ENCODE measurements around the gene PISD.

PISD gene

GRCh38 chr22:31612891-31613285, 49.1 kb downstream of the PISD start:
- no peak for DNase-seq (ENCODE audit: low read depth in 1 of 2, low spot score in 1 of 2)
- Histone ChIP-seq H3K4me3 (replicated peaks; ENCODE audit: insufficient read depth, low read length) (no peak overlapping the region), H3K27ac (replicated peaks) (no peak overlapping the region), H3K27me3 (ENCODE audit: insufficient read depth, poor library complexity, severe bottlenecking) (no peaks in the 10 kb centered on the region)
- TF ChIP-seq SPI1 (IDR thresholded peaks at IDR 0.05; ENCODE audit: borderline replicate concordance, low read depth), result no peak
- peak; percentile 6; the same call in 1 of the 2 replicates for TF ChIP-seq POLR2AphosphoS5 (IDR thresholded peaks at IDR 0.05; ENCODE audit: low read depth)

GRCh38 chr22:31611061-31611760, 50.8 kb downstream of the PISD start:
- TF ChIP-seq GABPA (IDR thresholded peaks at IDR 0.05; ENCODE audit: low read depth), result no peak
- TF ChIP-seq CTCF (IDR thresholded peaks at IDR 0.05; ENCODE audit: insufficient read depth, low read length), result no peak
- no peak for TF ChIP-seq POLR2AphosphoS5 (IDR thresholded peaks at IDR 0.05; ENCODE audit: low read depth)
- TF ChIP-seq SPI1 (IDR thresholded peaks at IDR 0.05; ENCODE audit: borderline replicate concordance, low read depth), result no peak
- no peak for TF ChIP-seq REST (IDR thresholded peaks at IDR 0.05; ENCODE audit: insufficient replicate concordance, low read depth)
- DNase-seq (ENCODE audit: low read depth in 1 of 2, low spot score in 1 of 2), result no peak
- no peaks in the 10 kb centered on the region for H3K27me3 ChIP-seq (ENCODE audit: insufficient read depth, poor library complexity, severe bottlenecking)
- no peak overlapping the region for H3K27ac ChIP-seq (replicated peaks)
- H3K4me3 ChIP-seq (replicated peaks; ENCODE audit: insufficient read depth, low read length), result no peak overlapping the region

- TF ChIP-seq CTCF (IDR thresholded peaks at IDR 0.05; ENCODE audit: insufficient read depth, low read length) (no peak), SPI1 (IDR thresholded peaks at IDR 0.05; ENCODE audit: borderline replicate concordance, low read depth) (no peak), GABPA (IDR thresholded peaks at IDR 0.05; ENCODE audit: low read depth) (no peak), POLR2AphosphoS5 (IDR thresholded peaks at IDR 0.05; ENCODE audit: low read depth) (no peak), REST (IDR thresholded peaks at IDR 0.05; ENCODE audit: insufficient replicate concordance, low read depth) (no peak)
- Histone ChIP-seq H3K27me3 (ENCODE audit: insufficient read depth, poor library complexity, severe bottlenecking) (no peaks in the 10 kb centered on the region), H3K4me3 (replicated peaks; ENCODE audit: insufficient read depth, low read length) (no peak overlapping the region), H3K27ac (replicated peaks) (no peak overlapping the region)
- DNase-seq (ENCODE audit: low read depth in 1 of 2, low spot score in 1 of 2), result no peak
Measured at GRCh38 chr22:31610611-31611010, 51.4 kb downstream of the PISD start.

- Histone ChIP-seq H3K27me3 (ENCODE audit: insufficient read depth, poor library complexity, severe bottlenecking) (no peaks in the 10 kb centered on the region), H3K4me3 (replicated peaks; ENCODE audit: insufficient read depth, low read length) (no peak overlapping the region), H3K27ac (replicated peaks) (no peak overlapping the region)
- TF ChIP-seq GABPA (IDR thresholded peaks at IDR 0.05; ENCODE audit: low read depth) (no peak), REST (IDR thresholded peaks at IDR 0.05; ENCODE audit: insufficient replicate concordance, low read depth) (no peak), CTCF (IDR thresholded peaks at IDR 0.05; ENCODE audit: insufficient read depth, low read length) (no peak), SPI1 (IDR thresholded peaks at IDR 0.05; ENCODE audit: borderline replicate concordance, low read depth) (no peak), POLR2AphosphoS5 (IDR thresholded peaks at IDR 0.05; ENCODE audit: low read depth) (no peak)
- no peak for DNase-seq (ENCODE audit: low read depth in 1 of 2, low spot score in 1 of 2)
Measured at GRCh38 chr22:31609716-31610115, 52.3 kb downstream of the PISD start.

Data from HL-60 (cell line).